Stimulated activated effector memory CD8-positive, alpha-beta T cell treated with anti-CD3 and anti-CD28 coated beads, Interleukin-12 subunit alpha, Interleukin-12 subunit beta, amount 100 ng/mL, for 72 hours (primary cell): ENCODE data around the gene EIF3K.

Experiments used
- ATAC-seq: fragments of 150-1000 bp; cut with Tn5 transposase; 2 replicates; pipeline ENCODE4 v1.10.0; 2021
- DNase-seq, 2 donors: peaks; one replicate each; pipeline ENCODE4 v3.0.0; 2021 to 2022; ENCODE audit warnings: low spot score in 2 of 2
- H3K27ac Mint-ChIP-seq: one replicate; pipeline ENCODE4 v1.8.0; 2022; ENCODE audit warnings: mild to moderate bottlenecking, mixed read lengths
- H3K36me3 Mint-ChIP-seq: one replicate; pipeline ENCODE4 v1.8.0; 2022; ENCODE audit warnings: mild to moderate bottlenecking, mixed read lengths
- H3K4me1 Mint-ChIP-seq: one replicate; pipeline ENCODE4 v1.8.0; 2022; ENCODE audit warnings: mixed read lengths
- H3K4me3 Mint-ChIP-seq: one replicate; pipeline ENCODE4 v1.8.0; 2022; ENCODE audit warnings: mild to moderate bottlenecking, mixed read lengths
- H3K9me3 Mint-ChIP-seq: one replicate; pipeline ENCODE4 v1.8.0; 2022; ENCODE audit warnings: mixed read lengths

EIF3K gene

GRCh38 chr19:38665219-38665931, 46.4 kb downstream of the EIF3K start:
- peaks cover 62% of the 10 kb centered on the region for H3K36me3 Mint-ChIP-seq

GRCh38 chr19:38665950-38666662, 47.1 kb downstream of the EIF3K start:
- ATAC-seq (no peak), DNase-seq (no peak)
- H3K4me3 Mint-ChIP-seq = peak overlapping the region; percentile 39
- peaks cover 90% of the 10 kb centered on the region for H3K4me1 Mint-ChIP-seq
- no peaks in the 10 kb centered on the region for H3K9me3 Mint-ChIP-seq
- H3K27ac Mint-ChIP-seq = peak overlapping the region; percentile 35
- peaks cover 60% of the 10 kb centered on the region for H3K36me3 Mint-ChIP-seq

More at GRCh38 chr19:38665219-38665931, 46.4 kb downstream of the EIF3K start:
- Mint-ChIP-seq H3K27ac (peak overlapping the region; percentile 35), H3K9me3 (no peaks in the 10 kb centered on the region), H3K4me3 (peak overlapping the region; percentile 50), H3K4me1 (peaks cover 90% of the 10 kb centered on the region)
- no peak for ATAC-seq
- DNase-seq = no peak

GRCh38 chr19:38666663-38667511, 47.9 kb downstream of the EIF3K start:
- Mint-ChIP-seq H3K9me3 (no peaks in the 10 kb centered on the region), H3K27ac (peak overlapping the region; percentile 35), H3K36me3 (peaks cover 61% of the 10 kb centered on the region), H3K4me3 (peak overlapping the region; percentile 39), H3K4me1 (peaks cover 93% of the 10 kb centered on the region)
- DNase-seq (peak in 1 of 2 donors; percentile 33), ATAC-seq (peak; percentile 98)

GRCh38 chr19:38667661-38668171, 48.7 kb downstream of the EIF3K start:
- Mint-ChIP-seq H3K4me1 (peaks cover 92% of the 10 kb centered on the region), H3K9me3 (no peaks in the 10 kb centered on the region), H3K27ac (peak overlapping the region; percentile 88), H3K36me3 (peaks cover 65% of the 10 kb centered on the region), H3K4me3 (peak overlapping the region; percentile 39)
- DNase-seq (no peak), ATAC-seq (no peak)

GRCh38 chr19:38669552-38669951, 50.6 kb downstream of the EIF3K start:
- peak; percentile 44 for ATAC-seq
- Mint-ChIP-seq H3K27ac (peak overlapping the region; percentile 88), H3K36me3 (peaks cover 60% of the 10 kb centered on the region), H3K4me1 (peaks cover 84% of the 10 kb centered on the region), H3K9me3 (no peaks in the 10 kb centered on the region), H3K4me3 (peak overlapping the region; percentile 69)
- DNase-seq = no peak

GRCh38 chr19:38670921-38671398, 52.0 kb downstream of the EIF3K start:
- ATAC-seq (no peak), DNase-seq (no peak)
- Mint-ChIP-seq H3K36me3 (peaks cover 60% of the 10 kb centered on the region), H3K4me3 (no peak overlapping the region), H3K4me1 (peaks cover 86% of the 10 kb centered on the region), H3K27ac (peak overlapping the region; percentile 88), H3K9me3 (no peaks in the 10 kb centered on the region)

GRCh38 chr19:38671654-38672053, 52.7 kb downstream of the EIF3K start:
- H3K9me3 Mint-ChIP-seq = no peaks in the 10 kb centered on the region
- no peak overlapping the region for H3K4me3 Mint-ChIP-seq
- H3K36me3 Mint-ChIP-seq = peaks cover 60% of the 10 kb centered on the region
- DNase-seq = no peak
- peak overlapping the region; percentile 17 for H3K27ac Mint-ChIP-seq
- H3K4me1 Mint-ChIP-seq = peaks cover 86% of the 10 kb centered on the region
- no peak for ATAC-seq

- peaks cover 87% of the 10 kb centered on the region for H3K4me1 Mint-ChIP-seq
- H3K9me3 Mint-ChIP-seq = no peaks in the 10 kb centered on the region
- H3K4me3 Mint-ChIP-seq = no peak overlapping the region
- peaks cover 48% of the 10 kb centered on the region for H3K36me3 Mint-ChIP-seq
- no peak overlapping the region for H3K27ac Mint-ChIP-seq
- DNase-seq = no peak
- no peak for ATAC-seq
Observed at GRCh38 chr19:38673030-38673429, 54.0 kb downstream of the EIF3K start.

GRCh38 chr19:38674388-38675171, 55.6 kb downstream of the EIF3K start:
- Mint-ChIP-seq H3K4me1 (peaks cover 86% of the 10 kb centered on the region), H3K4me3 (peak overlapping the region; percentile 53), H3K27ac (peak overlapping the region; percentile 71), H3K9me3 (no peaks in the 10 kb centered on the region), H3K36me3 (peaks cover 34% of the 10 kb centered on the region)
- no peak for DNase-seq
- ATAC-seq = no peak

GRCh38 chr19:38675611-38676010, 56.6 kb downstream of the EIF3K start:
- Mint-ChIP-seq H3K36me3 (peaks cover 34% of the 10 kb centered on the region), H3K4me3 (peak overlapping the region; percentile 53), H3K9me3 (no peaks in the 10 kb centered on the region), H3K27ac (peak overlapping the region; percentile 71), H3K4me1 (peaks cover 86% of the 10 kb centered on the region)
- peak; percentile 91 for ATAC-seq
- no peak for DNase-seq

GRCh38 chr19:38676023-38676877, 57.3 kb downstream of the EIF3K start:
- no peak for ATAC-seq
- Mint-ChIP-seq H3K4me3 (peak overlapping the region; percentile 53), H3K27ac (peak overlapping the region; percentile 71), H3K4me1 (peaks cover 87% of the 10 kb centered on the region), H3K9me3 (no peaks in the 10 kb centered on the region), H3K36me3 (peaks cover 34% of the 10 kb centered on the region)
- no peak for DNase-seq

GRCh38 chr19:38676878-38677646, 58.1 kb downstream of the EIF3K start:
- Mint-ChIP-seq H3K4me1 (peaks cover 87% of the 10 kb centered on the region), H3K9me3 (no peaks in the 10 kb centered on the region), H3K36me3 (peaks cover 35% of the 10 kb centered on the region), H3K27ac (peak overlapping the region; percentile 71), H3K4me3 (peak overlapping the region; percentile 53)
- ATAC-seq = no peak
- DNase-seq = no peak
